WTC11 (cell line): ENCODE measurements around the gene FLT1. TPM values are rescaled to one million over a fixed set of nuclear protein-coding genes. Genes with fewer than 3 reads are reported as not detected.

Experiments
- ATAC-seq: fragments of 200-7000 bp; cut with Tn5 transposase; 2 replicates; pipeline ENCODE4 v1.10.0; 2021; ENCODE audit warnings: mild to moderate bottlenecking, moderate library complexity
- CTCF ChIA-PET: fragments of 300-600 bp; sonication (Branson Sonifier 250); formaldehyde crosslinking; loops from one replicate; lab custom pipeline; 2021; ENCODE audit warnings: antibody characterized with exemption; lab: Charles Lee
- POLR2A ChIA-PET: fragments of 350-600 bp; sonication (Branson Sonifier 250); formaldehyde crosslinking; loops from one replicate; lab custom pipeline; 2021; ENCODE audit warnings: antibody characterized with exemption; lab: Charles Lee
- DNase-seq: peaks from one replicate; pipeline ENCODE4 v3.0.0; 2021; ENCODE audit warnings: low spot score
- H3K27ac Mint-ChIP-seq: 2 replicates; pipeline ENCODE4 v1.8.0; 2021; ENCODE audit warnings: mixed read lengths
- H3K27me3 Mint-ChIP-seq: 2 replicates; pipeline ENCODE4 v1.8.0; 2021; ENCODE audit warnings: low read depth, mild to moderate bottlenecking, moderate library complexity, mixed read lengths
- H3K36me3 Mint-ChIP-seq: 2 replicates; pipeline ENCODE4 v1.8.0; 2021; ENCODE audit warnings: mixed read lengths
- H3K4me1 Mint-ChIP-seq: 2 replicates; pipeline ENCODE4 v1.8.0; 2022; ENCODE audit warnings: mixed read lengths
- H3K4me3 Mint-ChIP-seq: 2 replicates; pipeline ENCODE4 v1.8.0; 2021; ENCODE audit warnings: mild to moderate bottlenecking, moderate library complexity, mixed read lengths
- H3K9me3 Mint-ChIP-seq: 2 replicates; pipeline ENCODE4 v1.8.0; 2021; ENCODE audit warnings: mixed read lengths
- ATF2 ChIP-seq: sonication (generic); formaldehyde crosslinking; IDR thresholded peaks from 2 replicates; pipeline ENCODE4 v1.8.1; 2022; ENCODE audit warnings: low read depth, missing genetic modification reagents, borderline replicate concordance
- CDX4 ChIP-seq: fragments of 250-450 bp; sonication (Bioruptor Pico); IDR thresholded peaks from 2 replicates; pipeline ENCODE4 v1.9.0; 2021; ENCODE audit warnings: moderate library complexity, mild to moderate bottlenecking, inconsistent platforms, borderline replicate concordance
- CREM ChIP-seq: sonication (generic); formaldehyde crosslinking; IDR thresholded peaks from 2 replicates; pipeline ENCODE4 v1.8.1; 2022; ENCODE audit warnings: mild to moderate bottlenecking, missing genetic modification reagents, moderate library complexity
- E2F4 ChIP-seq: sonication (generic); formaldehyde crosslinking; IDR thresholded peaks from 2 replicates; pipeline ENCODE4 v1.8.1; 2022; ENCODE audit warnings: low read depth, mild to moderate bottlenecking, moderate library complexity, missing genetic modification reagents, borderline replicate concordance
- E2F5 ChIP-seq: sonication (generic); formaldehyde crosslinking; IDR thresholded peaks from 2 replicates; pipeline ENCODE4 v1.8.1; 2022; ENCODE audit warnings: mild to moderate bottlenecking, moderate library complexity, missing genetic modification reagents
- ELF4 ChIP-seq: sonication (generic); formaldehyde crosslinking; IDR thresholded peaks from 2 replicates; pipeline ENCODE4 v1.8.1; 2022; ENCODE audit warnings: low read depth, mild to moderate bottlenecking, moderate library complexity, missing genetic modification reagents
- ETV6 ChIP-seq: sonication (generic); formaldehyde crosslinking; IDR thresholded peaks from 2 replicates; pipeline ENCODE4 v1.8.1; 2022; ENCODE audit warnings: mild to moderate bottlenecking, missing genetic modification reagents
- FOXK1 ChIP-seq: sonication (generic); formaldehyde crosslinking; IDR thresholded peaks from 2 replicates; pipeline ENCODE4 v1.8.0; 2022; ENCODE audit warnings: mild to moderate bottlenecking, moderate library complexity, missing genetic modification reagents
- FOXP1 ChIP-seq: sonication (generic); formaldehyde crosslinking; IDR thresholded peaks from 2 replicates; pipeline ENCODE4 v1.8.0; 2022; ENCODE audit warnings: missing genetic modification reagents, mild to moderate bottlenecking, moderate library complexity, borderline replicate concordance
- FOXP4 ChIP-seq: sonication (generic); formaldehyde crosslinking; IDR thresholded peaks from 2 replicates; pipeline ENCODE4 v1.8.0; 2022; ENCODE audit warnings: mild to moderate bottlenecking, missing genetic modification reagents
- GTF2I ChIP-seq: fragments of 250-450 bp; sonication (Bioruptor Pico); conservative IDR thresholded peaks from 2 replicates; pipeline ENCODE4 v1.4.0; 2021; ENCODE audit warnings: mild to moderate bottlenecking
- HMGA2 ChIP-seq: fragments of 250-450 bp; sonication (Bioruptor Pico); IDR thresholded peaks from 2 replicates; pipeline ENCODE4 v1.4.0; 2021; ENCODE audit warnings: mild to moderate bottlenecking, moderate library complexity
- JUN ChIP-seq: sonication (generic); formaldehyde crosslinking; IDR thresholded peaks from 2 replicates; pipeline ENCODE4 v1.8.0; 2023; ENCODE audit warnings: mild to moderate bottlenecking, missing genetic modification reagents
- KAT7 ChIP-seq: sonication (generic); formaldehyde crosslinking; IDR thresholded peaks from 2 replicates; pipeline ENCODE4 v1.8.1; 2023; ENCODE audit warnings: missing genetic modification reagents, mild to moderate bottlenecking, borderline replicate concordance
- MLX ChIP-seq: sonication (generic); formaldehyde crosslinking; IDR thresholded peaks from 2 replicates; pipeline ENCODE4 v1.8.1; 2023; ENCODE audit warnings: mild to moderate bottlenecking, missing genetic modification reagents, moderate library complexity
- NFATC4 ChIP-seq: fragments of 250-450 bp; sonication (Bioruptor Pico); IDR thresholded peaks from 2 replicates; pipeline ENCODE4 v1.9.0; 2021; ENCODE audit warnings: mild to moderate bottlenecking
- NR3C1 ChIP-seq: sonication (generic); formaldehyde crosslinking; conservative IDR thresholded peaks from 2 replicates; pipeline ENCODE4 v1.8.1; 2023; ENCODE audit warnings: low read depth, mild to moderate bottlenecking, missing genetic modification reagents
- OVOL2 ChIP-seq: fragments of 250-450 bp; sonication (Bioruptor Pico); IDR thresholded peaks from 2 replicates; pipeline ENCODE4 v1.9.0; 2021; ENCODE audit warnings: mild to moderate bottlenecking, borderline replicate concordance
- PRRX2 ChIP-seq: fragments of 250-450 bp; sonication (Bioruptor Pico); IDR thresholded peaks from 2 replicates; pipeline ENCODE4 v1.8.0; 2021; ENCODE audit warnings: mild to moderate bottlenecking
- TEAD1 ChIP-seq: sonication (generic); formaldehyde crosslinking; IDR thresholded peaks from 2 replicates; pipeline ENCODE4 v1.8.0; 2022; ENCODE audit warnings: mild to moderate bottlenecking, missing genetic modification reagents
- ZNF532 ChIP-seq: fragments of 250-450 bp; sonication (Bioruptor Pico); IDR thresholded peaks from 2 replicates; pipeline ENCODE4 v1.9.0; 2021; ENCODE audit warnings: mild to moderate bottlenecking, borderline replicate concordance
- ZNF671 ChIP-seq: fragments of 250-450 bp; sonication (Bioruptor Pico); IDR thresholded peaks from 2 replicates; pipeline ENCODE4 v1.8.0; 2021; ENCODE audit warnings: mild to moderate bottlenecking
- total RNA-seq: library from RNA; stranded (reverse); gene quantifications from 3 replicates; pipeline ENCODE4 v1.2.3, GENCODE V29; 2021

The FLT1 gene
- total RNA-seq, 1 experiment from 2014 or later: 66.3 TPM

- TF ChIP-seq ZNF532: 0 out of 2 replicates have a peak, but pooled peaks have one; percentile 45
- TF ChIP-seq JUN (CRISPR knock-in tag): no peak
- TF ChIP-seq CDX4 (CRISPR knock-in tag): no peak
- TF ChIP-seq HMGA2 (CRISPR knock-in tag): no peak
- TF ChIP-seq FOXK1 (CRISPR knock-in tag): 0 out of 2 replicates have a peak, but pooled peaks have one; percentile 36
- no peak for TF ChIP-seq NFATC4 (CRISPR knock-in tag)
- TF ChIP-seq KAT7 (CRISPR knock-in tag): no peak
- no peak for TF ChIP-seq MLX (CRISPR knock-in tag)
- TF ChIP-seq TEAD1 (CRISPR knock-in tag): no peak
- no peak for TF ChIP-seq GTF2I (CRISPR knock-in tag)
- no peak for TF ChIP-seq NR3C1 (CRISPR knock-in tag)
- TF ChIP-seq ZNF671 (CRISPR knock-in tag): no peak
Measured at GRCh38 chr13:28297341-28297740, 197.6 kb downstream of the FLT1 start (continued).

- peaks cover 45% of the 10 kb centered on the region for H3K36me3 Mint-ChIP-seq
- TF ChIP-seq ATF2 (CRISPR knock-in tag): no peak
- no peak for TF ChIP-seq FOXK1 (CRISPR knock-in tag)
- TF ChIP-seq E2F5 (CRISPR knock-in tag): no peak
- no peak for TF ChIP-seq OVOL2
- TF ChIP-seq ELF4 (CRISPR knock-in tag): no peak
- TF ChIP-seq FOXP4: no peak
- no peak for TF ChIP-seq NFATC4 (CRISPR knock-in tag)
- no peak for TF ChIP-seq MLX (CRISPR knock-in tag)
- TF ChIP-seq PRRX2 (CRISPR knock-in tag): no peak
- no peak for TF ChIP-seq CREM (CRISPR knock-in tag)
- no peak for TF ChIP-seq FOXP1 (CRISPR knock-in tag)
- TF ChIP-seq ETV6 (CRISPR knock-in tag): no peak
- no peak for TF ChIP-seq E2F4
- TF ChIP-seq GTF2I (CRISPR knock-in tag): no peak
- TF ChIP-seq, all 79 proteins: peak for 0
- CTCF ChIA-PET: interaction anchor here (0.6 kb wide), 1 partner anchor 59 kb away, joined by 4 read pairs; no protein-coding TSS in a partner anchor
- no peak overlapping the region for H3K27ac Mint-ChIP-seq
- H3K9me3 Mint-ChIP-seq: no peaks in the 10 kb centered on the region
- DNase-seq (no peak), ATAC-seq (no peak)
- no peaks in the 10 kb centered on the region for H3K27me3 Mint-ChIP-seq
- H3K4me3 Mint-ChIP-seq: no peak overlapping the region
- peaks cover 16% of the 10 kb centered on the region for H3K4me1 Mint-ChIP-seq
- POLR2A ChIA-PET: interaction anchor here (0.6 kb wide), 1 partner anchor 126 kb away, joined by 3 read pairs; no protein-coding TSS in a partner anchor
Measured at GRCh38 chr13:28286263-28286662, 208.7 kb downstream of the FLT1 start.
